ENCODE data around the gene PP2D1. TPM values are rescaled to one million over a fixed set of nuclear protein-coding genes. Genes with fewer than 3 reads are reported as not detected.
"Not testable (repeated sequence)": the region's sequence is repeated elsewhere in the genome, so short reads cannot be mapped to it uniquely, and the experiment has no call there.

The PP2D1 gene
- total RNA-seq = not detected in 2 replicates

DNA sequence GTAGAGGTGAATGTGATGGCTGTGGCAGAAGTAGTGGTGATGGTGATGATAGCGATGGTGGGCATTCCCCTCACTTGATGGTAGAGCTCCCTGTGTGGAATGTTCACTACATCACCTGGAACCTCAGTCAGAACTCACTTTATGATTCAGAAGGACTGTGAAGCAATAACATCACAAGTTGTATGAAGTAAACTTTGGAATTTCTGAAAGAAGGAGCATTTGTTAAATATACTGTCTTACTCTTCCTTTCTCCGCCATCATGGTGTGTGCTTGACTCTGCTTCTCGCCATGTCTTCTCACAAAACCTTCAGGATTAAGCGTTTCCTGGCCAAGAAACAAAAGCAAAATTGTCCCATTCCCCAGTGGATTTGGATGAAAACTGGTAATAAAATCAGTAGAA, at the start of gene PP2D1:
Gene PP2D1 (minus strand): TSS at position 101 of the 400 bp plus-strand sequence. CDS start 192 bp downstream, outside the sequence.
- no peak for DNase-seq (ENCODE audit: low read depth in 2 of 2)

DNA sequence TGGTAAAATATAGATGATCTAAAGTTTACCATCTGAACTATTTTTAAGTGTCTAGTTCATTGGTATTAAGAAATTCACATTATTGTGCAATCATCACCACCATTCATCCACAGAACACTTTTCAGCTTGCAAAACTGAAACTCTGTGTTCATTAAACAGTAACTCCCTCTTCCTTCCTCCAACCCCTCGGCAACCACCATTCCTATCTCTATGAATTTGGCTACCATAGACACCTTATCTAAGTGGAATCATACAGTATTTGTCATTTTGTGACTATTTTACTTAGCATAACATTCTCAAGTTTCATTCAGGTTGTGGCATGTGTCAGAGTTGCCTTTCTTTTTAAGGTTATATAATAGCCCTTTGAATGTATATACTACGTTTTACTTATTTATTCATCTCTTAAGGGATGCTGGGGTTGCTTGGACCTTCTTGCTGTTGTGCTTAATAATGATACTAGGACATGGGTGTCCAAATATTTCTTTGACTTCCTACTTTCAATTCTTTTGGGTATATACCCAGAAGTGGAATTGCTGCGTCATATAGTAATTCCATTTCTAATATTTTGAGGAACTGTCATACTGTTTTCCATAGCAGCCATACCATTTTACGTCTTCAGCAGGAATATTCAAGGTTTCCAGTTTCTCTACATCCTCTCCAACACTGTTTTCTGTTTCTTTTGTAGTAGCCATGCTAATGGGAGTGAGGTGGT, 49.1 kb upstream of the PP2D1 start:
- peak; percentile 15 to 19 for DNase-seq (ENCODE audit: low read depth in 2 of 2)

DNA sequence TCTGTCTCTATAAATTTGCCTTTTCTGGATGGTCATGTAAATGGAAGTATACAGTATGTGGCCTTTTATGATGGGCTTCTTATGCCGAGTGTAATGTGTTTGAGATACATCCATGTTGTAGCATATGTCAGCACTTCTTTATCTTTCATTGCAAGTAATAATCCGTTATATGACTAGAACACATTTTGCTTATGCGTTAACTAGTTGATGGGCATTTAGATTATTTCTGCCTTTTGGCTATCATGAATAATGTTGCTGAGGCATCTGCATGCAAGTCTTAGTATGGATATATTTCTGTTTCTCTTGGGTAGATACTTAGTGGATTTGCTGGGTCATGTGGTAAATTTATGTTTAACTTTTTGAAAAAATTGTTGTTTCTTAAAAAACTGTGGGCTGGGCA, 47.9 kb upstream of the PP2D1 start:
- DNase-seq (ENCODE audit: low read depth in 2 of 2) = no peak

DNA sequence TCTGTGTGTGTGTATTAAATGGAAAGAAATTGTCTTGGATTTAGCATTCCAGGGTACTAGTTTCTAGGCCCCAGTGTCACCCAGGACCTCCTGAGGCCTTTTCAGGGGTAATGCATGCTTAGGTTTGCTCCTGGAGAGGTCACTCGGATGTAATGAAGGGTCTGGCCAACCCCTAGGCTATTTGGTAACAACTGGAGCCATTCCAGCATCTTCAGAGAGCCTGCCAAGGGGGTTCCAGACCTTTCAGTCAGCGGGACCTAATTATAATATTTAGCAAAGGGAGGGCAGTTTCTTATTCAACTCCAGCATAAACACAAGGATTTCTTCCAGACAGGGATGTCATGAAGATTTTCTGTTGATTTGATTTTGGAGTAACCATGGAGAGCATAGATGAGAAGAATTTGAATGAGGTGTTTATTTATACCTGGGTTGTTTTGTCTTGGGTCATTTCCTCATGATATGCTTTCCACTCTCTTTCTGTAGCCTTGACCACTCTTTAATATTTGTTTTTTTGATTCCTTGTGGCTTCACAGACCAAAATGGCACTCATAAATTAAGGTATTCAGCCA, 45.6 kb upstream of the PP2D1 start:
- DNase-seq (ENCODE audit: low read depth in 2 of 2) = peak in 1 of 2 donors; percentile 34

DNA sequence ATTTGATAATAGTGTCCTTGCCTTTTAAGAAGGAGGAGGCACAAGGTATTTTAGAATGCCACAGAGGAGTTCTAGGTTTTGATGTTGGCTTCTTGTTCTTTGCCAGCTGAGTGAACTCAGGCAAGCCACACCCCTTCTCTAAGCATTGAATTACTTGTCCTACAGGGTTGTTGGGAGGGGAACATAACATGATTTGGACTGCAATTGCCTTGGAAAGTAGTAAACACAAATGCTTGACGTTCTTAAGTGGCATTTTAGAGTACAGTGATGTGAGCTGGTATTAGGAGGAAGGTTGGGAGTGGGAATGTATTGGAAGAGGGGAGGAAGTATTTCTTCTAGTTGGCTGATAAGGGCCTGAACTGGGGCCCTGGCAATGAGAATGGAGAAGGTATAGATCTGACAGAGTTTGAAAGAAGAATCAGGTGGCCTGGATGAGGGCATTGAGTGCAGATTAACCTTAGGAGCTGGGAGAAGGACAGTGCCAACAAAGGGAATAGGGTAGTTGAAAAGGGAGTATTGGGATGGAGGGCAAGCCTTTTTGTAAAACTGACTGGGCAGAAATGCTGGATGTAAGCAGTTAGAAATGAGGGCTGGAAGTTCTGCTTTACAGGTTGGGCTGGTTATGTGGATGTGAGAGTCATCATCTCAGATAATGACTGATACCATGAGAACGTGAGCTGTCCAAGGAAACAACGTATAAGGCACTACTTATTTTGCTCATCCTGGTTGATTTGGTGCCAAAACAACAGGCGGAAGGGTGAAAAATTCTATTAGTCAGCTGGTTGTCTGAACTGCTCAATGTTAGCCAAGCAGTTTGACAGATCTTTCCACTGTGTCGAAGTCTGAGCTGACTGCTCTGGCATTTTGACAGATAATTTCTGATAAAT, 44.9 kb upstream of the PP2D1 start:
- DNase-seq (ENCODE audit: low read depth in 2 of 2) = peak; percentile 70 to 94

DNA sequence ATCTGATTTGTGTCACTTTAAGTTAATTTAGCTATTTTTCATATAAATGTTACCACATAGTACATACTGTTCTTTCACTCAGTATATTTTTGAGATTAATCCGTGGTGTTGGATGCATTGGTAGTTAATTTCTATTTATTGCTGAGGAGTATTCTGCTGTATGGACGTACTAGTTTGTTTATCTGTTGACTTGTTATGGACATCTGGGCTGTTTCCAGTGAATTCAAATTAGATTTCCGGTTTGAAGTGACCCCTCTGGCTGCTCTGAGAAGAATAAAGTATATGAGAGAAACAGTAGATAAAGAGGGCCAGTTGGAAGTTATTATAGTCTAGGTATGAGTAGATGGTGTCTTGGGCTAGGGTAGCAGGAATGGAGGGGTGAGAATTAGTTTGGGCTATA, 43.8 kb upstream of the PP2D1 start:
- DNase-seq (ENCODE audit: low read depth in 2 of 2) = peak; percentile 17 to 24

GRCh38 chr3:20055020-20055775, 43.1 kb upstream of the PP2D1 start:
- peak; percentile 23 to 41 for DNase-seq (ENCODE audit: low read depth in 2 of 2)

- peak; percentile 77 to 84 for DNase-seq (ENCODE audit: low read depth in 2 of 2)
These were observed 42.5 kb upstream of the PP2D1 start for GRCh38 chr3:20054549-20054987.

DNA sequence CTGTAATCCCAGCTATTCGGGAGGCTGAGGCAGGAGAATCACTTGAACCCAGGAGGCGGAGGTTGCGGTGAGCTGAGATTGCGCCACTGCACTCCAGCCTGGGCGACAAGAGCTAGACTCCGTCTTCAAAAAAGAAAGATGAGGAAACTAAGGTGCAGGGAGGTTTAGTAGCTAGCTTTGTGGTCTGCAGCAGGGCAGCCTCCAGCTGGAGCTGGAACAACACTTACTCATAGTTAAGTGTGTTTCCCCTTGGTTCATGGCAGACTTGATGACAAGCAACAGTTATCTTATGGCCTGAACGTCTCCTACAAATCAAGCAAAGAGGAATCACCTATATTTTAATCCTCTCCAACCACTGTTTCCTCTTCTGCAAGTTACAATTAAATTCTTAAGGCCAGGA, 40.8 kb upstream of the PP2D1 start:
- no peak for DNase-seq (ENCODE audit: low read depth in 2 of 2)

DNA sequence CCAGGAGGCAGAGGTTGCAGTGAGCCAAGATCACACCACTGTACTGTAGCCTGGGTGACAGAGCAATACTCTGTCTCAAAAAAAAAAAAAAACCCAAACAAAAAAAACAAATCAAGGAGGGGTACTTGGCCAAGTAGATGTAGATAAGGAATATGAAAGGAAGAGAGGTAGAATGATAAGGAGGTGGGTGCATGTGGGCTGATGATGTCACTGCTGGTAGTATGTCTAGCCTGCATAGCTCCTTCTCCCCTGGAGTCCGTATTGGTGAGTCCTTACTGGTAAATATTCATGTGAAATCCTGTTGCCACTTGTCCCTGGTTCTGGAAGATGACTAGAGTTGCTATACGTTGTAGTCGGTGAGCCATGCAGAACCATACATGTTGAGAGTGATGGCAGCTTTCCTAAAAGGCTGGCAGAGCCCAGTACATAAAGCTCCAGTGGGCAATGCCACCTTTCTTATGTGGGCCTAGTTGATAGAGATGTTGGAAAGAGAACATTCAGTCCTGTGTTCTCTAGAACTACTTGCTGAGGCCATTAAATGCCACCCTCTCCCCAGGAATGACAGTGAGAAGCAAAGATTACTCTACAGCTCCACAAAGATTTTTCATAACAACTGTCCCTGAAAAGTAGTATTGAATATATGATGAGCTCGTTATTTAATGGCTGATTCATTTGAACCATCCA, 39.2 kb upstream of the PP2D1 start:
- no peak for DNase-seq (ENCODE audit: low read depth in 2 of 2)

GRCh38 chr3:20047976-20048883, 36.2 kb upstream of the PP2D1 start:
- DNase-seq (ENCODE audit: low read depth in 2 of 2) = no peak

DNA sequence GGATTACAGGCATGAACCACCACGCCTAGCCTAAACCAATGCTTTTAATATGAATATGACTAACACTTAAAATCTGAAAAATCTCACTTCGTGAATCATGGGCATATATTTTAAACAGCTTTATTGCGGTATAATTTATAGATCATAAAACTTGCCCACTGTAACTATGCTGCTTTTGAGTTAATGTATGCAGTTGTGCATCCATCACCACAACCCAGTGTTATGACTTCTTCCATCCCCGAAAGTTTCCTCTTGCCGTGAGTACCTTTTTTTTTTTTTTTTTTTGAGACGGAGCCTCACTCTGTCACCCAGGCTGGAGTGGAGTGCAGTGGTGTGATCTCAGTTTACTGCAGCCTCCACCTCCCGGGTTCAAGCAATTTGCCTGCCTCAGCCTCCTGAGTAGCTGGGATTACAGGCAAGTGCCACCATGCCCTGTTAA, 35.3 kb upstream of the PP2D1 start:
- DNase-seq (ENCODE audit: low read depth in 2 of 2) = no peak

DNA sequence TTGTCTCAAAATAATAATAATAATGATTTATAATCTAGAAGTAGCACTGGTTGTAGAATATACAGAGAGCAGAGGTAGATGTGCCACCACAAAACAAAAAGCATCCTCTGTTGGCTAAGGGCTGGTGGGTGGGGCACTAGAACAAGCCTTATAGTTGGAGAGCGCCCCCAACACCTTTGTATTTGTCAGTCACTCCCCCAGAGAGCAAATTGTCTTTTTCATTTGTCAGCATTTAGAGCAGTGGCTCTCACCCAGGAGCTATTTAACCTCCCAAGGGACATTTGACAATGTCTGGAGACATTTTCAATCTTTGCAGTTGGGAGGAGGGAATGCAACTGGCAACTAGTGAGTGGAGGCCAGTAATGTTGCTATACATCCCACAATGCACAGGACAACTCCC, 34.5 kb upstream of the PP2D1 start:
- no peak for DNase-seq (ENCODE audit: low read depth in 2 of 2)

GRCh38 chr3:20045141-20045540, 33.1 kb upstream of the PP2D1 start:
- DNase-seq (ENCODE audit: low read depth in 2 of 2) = not testable (repeated sequence)

GRCh38 chr3:20043825-20044224, 31.8 kb upstream of the PP2D1 start:
- DNase-seq (ENCODE audit: low read depth in 2 of 2) = no peak

DNA sequence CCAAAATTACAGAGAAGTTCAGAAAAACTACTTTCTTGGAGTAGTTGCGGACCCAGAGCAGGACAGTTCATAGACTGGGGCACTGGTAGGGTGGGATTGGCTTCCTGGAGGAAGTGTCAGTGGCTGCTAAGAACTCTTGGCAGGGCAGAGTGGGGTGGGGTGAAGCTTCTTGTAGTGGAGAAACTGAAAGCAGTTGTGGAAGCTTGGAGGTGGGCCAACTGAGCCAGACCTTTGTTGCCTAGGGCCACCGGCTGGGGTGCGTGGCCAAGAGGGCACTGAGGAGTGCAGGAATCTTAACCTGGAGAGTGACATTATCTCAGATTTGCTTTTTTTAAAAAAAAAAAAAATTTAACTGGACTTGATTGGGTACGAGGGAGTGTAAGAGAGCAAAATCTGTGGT, 31.3 kb upstream of the PP2D1 start:
- peak; percentile 44 to 83 for DNase-seq (ENCODE audit: low read depth in 2 of 2)

DNA sequence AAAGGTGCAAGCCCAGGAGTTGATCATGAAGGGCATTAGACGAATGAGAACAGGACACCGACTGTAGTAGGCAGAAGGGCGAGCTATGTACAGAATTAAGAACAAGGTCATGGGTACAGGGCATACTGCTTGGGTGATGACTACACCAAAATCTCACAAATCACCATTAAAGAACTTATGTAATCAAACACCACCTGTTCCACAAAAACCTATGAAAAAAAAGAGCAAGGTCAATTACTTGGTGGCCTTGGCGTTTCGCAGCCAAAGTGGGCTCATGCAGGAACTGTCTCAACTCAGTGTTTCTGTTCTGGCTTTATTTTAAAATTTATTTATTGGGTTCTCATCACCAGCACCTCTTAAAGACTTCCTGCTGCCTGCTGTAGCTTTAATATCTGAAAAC, 30.3 kb upstream of the PP2D1 start:
- no peak for DNase-seq (ENCODE audit: low read depth in 2 of 2)

- peak; percentile 74 to 83 for DNase-seq (ENCODE audit: low read depth in 2 of 2)
These were observed 29.2 kb upstream of the PP2D1 start for GRCh38 chr3:20041197-20041780.

DNA sequence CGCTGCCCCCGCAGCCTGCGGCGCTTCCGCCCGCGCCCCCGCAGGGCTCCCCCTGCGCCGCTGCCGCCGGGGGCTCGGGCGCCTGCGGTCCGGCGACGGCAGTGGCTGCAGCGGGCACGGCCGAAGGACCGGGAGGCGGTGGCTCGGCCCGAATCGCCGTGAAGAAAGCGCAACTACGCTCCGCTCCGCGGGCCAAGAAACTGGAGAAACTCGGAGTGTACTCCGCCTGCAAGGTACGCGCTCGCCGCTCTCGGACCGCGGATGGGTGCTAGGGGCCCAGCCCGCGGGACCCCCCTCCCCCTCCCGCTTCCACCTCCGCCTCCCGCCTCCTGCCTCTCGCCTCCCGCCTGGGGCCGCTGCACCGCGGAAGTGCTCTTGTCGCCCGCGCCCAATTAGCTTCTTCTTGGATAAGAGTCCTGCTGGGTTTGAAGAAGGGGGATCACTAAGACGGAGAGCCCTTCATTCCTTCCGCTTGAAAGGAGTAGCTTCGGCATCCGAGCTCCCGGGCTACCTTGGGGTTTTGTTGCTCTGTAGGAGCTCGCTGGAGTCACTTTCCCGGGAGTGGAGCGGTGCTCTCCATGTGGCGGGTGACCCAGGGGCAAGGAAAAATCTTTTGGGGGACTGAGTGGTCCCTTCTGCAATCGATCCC, 28.6 kb upstream of the PP2D1 start:
- DNase-seq (ENCODE audit: low read depth in 2 of 2) = peak; percentile 46 to 58

Measured in lung microvascular endothelial cell (primary cell).